Measurements from ENCODE around the gene DOCK8.

Gene DOCK8

DNA sequence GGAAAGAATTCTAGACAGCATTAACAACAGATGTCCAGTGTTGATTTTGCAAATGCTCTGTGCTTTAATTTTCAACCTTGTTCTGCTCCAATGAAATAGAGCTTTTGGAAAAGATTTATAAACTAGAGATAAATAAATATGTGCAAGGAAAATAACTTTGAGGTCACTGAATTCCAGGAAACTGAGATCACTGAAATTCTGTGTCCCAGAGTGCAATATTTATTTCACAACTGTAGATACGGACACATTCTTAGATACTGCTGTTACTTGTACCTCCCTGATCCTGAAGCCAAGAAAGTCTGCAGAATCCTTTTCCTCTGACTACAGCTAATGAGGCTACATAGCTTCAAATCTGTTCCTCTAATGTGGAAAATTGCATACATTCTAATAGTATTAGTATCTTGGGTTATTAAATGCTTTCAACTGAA lies 222.9 kb downstream of the DOCK8 start:
- no peaks in the 10 kb centered on the region for H3K27me3 ChIP-seq (ENCODE audit: control insufficient read depth, insufficient read depth, low read length)
- DNase-seq (ENCODE audit: low read depth, low spot score): no peak
- WGBS (ENCODE audit: insufficient coverage, insufficient read length): no CpG with 5 or more reads among the region's 1 CpG
- H3K9me3 ChIP-seq (ENCODE audit: control insufficient read depth, insufficient read depth, low read length): no peaks in the 10 kb centered on the region
- H3K4me3 ChIP-seq (ENCODE audit: low read length): no peak overlapping the region
- no peak overlapping the region for H3K27ac ChIP-seq (ENCODE audit: low read length)
- H3K36me3 ChIP-seq (ENCODE audit: control insufficient read depth, insufficient read depth, low read length): no peaks in the 10 kb centered on the region
- no peaks in the 10 kb centered on the region for H3K4me1 ChIP-seq (ENCODE audit: control insufficient read depth, insufficient read depth, low read length)

DNA sequence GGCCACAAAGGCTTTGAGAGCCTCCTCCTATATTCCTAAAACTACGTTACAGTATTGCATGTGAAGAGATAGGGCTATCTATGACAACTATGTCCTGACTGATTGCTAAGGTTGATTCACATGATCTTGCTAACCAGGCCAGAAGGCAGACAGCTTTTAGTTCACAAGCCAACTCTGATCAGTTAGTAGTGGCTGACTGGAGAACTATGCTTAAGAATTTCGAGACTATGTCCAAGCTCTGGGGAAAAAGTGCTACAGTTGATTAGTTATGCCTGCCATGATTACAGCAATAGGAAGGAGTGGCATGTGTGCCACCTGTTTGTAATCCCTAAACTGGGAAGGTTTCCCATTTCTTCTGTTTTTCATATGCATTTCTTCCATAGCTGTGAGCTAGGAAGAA lies 223.4 kb downstream of the DOCK8 start:
- no peaks in the 10 kb centered on the region for H3K9me3 ChIP-seq (ENCODE audit: control insufficient read depth, insufficient read depth, low read length)
- H3K27me3 ChIP-seq (ENCODE audit: control insufficient read depth, insufficient read depth, low read length): no peaks in the 10 kb centered on the region
- no peak overlapping the region for H3K4me3 ChIP-seq (ENCODE audit: low read length)
- no peaks in the 10 kb centered on the region for H3K4me1 ChIP-seq (ENCODE audit: control insufficient read depth, insufficient read depth, low read length)
- WGBS (ENCODE audit: insufficient coverage, insufficient read length): no CpG with 5 or more reads among the region's 2 CpGs
- H3K27ac ChIP-seq (ENCODE audit: low read length): no peak overlapping the region
- DNase-seq (ENCODE audit: low read depth, low spot score): no peak
- H3K36me3 ChIP-seq (ENCODE audit: control insufficient read depth, insufficient read depth, low read length): no peaks in the 10 kb centered on the region

DNA sequence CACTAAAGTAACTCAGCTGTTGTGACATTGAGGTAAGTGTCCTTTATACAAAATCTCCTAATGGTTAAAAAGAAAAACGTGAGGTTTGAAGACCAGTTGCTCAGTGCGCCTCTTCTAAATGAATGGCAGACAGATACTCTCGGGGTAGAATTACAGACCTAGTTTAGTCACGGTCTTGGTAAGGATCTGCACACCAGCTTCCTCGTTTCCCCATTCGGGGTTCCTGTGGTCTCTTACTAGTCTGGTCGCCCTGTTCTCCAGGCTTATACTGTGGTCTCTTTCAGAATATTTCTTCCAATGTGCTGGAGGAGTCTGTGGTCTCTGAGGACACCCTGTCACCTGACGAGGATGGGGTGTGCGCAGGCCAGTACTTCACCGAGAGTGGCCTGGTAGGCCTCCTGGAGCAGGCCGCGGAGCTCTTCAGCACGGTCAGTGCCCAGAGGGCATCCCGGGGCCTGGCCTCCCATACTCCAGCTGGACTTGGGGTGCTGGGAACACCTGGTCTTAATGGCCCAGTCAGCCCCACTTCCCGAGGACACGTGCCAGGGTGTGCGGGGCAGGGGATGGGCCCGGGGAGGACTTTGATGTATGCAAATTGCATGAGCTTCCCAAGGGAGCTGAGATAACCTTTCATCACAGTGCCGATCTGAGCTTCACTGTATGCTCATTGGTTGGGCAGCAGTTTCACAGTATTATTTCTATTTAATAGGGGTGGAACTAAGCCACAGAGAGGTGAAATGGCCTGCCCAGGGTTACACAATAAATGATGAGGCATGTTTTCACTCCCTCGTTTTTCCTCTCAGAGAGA lies 224.5 kb downstream of the DOCK8 start:
- H3K9me3 ChIP-seq (ENCODE audit: control insufficient read depth, insufficient read depth, low read length): no peaks in the 10 kb centered on the region
- DNase-seq (ENCODE audit: low read depth, low spot score): no peak
- no peaks in the 10 kb centered on the region for H3K4me1 ChIP-seq (ENCODE audit: control insufficient read depth, insufficient read depth, low read length)
- H3K4me3 ChIP-seq (ENCODE audit: low read length): no peak overlapping the region
- H3K27ac ChIP-seq (ENCODE audit: low read length): no peak overlapping the region
- no CpG with 5 or more reads among the region's 20 CpGs for WGBS (ENCODE audit: insufficient coverage, insufficient read length)
- H3K27me3 ChIP-seq (ENCODE audit: control insufficient read depth, insufficient read depth, low read length): no peaks in the 10 kb centered on the region
- H3K36me3 ChIP-seq (ENCODE audit: control insufficient read depth, insufficient read depth, low read length): no peaks in the 10 kb centered on the region

DNA sequence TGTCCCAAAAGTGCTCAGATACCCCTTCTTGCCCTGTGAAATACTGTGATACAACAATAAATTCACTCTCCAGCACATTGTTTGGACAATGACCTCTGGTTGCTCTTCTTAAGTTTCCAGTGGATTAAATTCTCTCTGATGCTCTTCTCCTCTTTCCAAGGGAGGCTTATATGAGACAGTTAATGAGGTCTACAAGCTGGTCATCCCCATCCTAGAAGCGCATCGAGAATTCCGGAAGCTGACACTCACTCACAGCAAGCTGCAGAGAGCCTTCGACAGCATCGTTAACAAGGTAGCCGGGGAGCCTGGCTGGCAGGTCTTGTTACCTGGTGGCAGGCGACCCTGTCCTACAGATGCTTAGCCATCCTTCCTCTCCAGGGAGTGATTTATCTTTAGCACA lies 226.5 kb downstream of the DOCK8 start:
- Histone ChIP-seq H3K4me1 (ENCODE audit: control insufficient read depth, insufficient read depth, low read length) (no peaks in the 10 kb centered on the region), H3K27ac (ENCODE audit: low read length) (no peak overlapping the region), H3K36me3 (ENCODE audit: control insufficient read depth, insufficient read depth, low read length) (no peaks in the 10 kb centered on the region), H3K27me3 (ENCODE audit: control insufficient read depth, insufficient read depth, low read length) (no peaks in the 10 kb centered on the region), H3K9me3 (ENCODE audit: control insufficient read depth, insufficient read depth, low read length) (no peaks in the 10 kb centered on the region), H3K4me3 (ENCODE audit: low read length) (no peak overlapping the region)
- no CpG with 5 or more reads among the region's 7 CpGs for WGBS (ENCODE audit: insufficient coverage, insufficient read length)
- DNase-seq (ENCODE audit: low read depth, low spot score): no peak

DNA sequence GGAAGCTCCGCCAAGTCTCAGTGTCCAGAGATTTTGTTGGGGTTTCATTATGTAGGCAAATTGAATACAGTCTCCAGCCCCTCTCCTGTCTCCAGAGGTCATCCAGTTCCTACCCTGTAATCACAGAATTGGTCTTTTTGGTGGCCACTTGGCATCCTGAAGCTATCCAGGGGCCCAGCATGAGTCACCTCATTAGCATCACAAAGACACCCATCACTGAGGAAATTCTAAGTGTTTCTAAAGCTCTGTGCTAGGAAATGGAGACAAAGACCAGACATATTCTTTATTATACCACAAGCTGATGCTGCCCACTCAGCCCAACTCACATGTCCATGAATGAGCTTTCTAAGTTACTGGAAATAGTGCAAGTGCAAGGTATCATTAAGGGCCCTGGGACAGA lies 229.9 kb downstream of the DOCK8 start:
- DNase-seq (ENCODE audit: low read depth, low spot score): peak; percentile 35
- no peak overlapping the region for H3K4me3 ChIP-seq (ENCODE audit: low read length)
- H3K36me3 ChIP-seq (ENCODE audit: control insufficient read depth, insufficient read depth, low read length): no peaks in the 10 kb centered on the region
- WGBS (ENCODE audit: insufficient coverage, insufficient read length): no CpG with 5 or more reads among the region's 1 CpG
- H3K4me1 ChIP-seq (ENCODE audit: control insufficient read depth, insufficient read depth, low read length): no peaks in the 10 kb centered on the region
- H3K9me3 ChIP-seq (ENCODE audit: control insufficient read depth, insufficient read depth, low read length): no peaks in the 10 kb centered on the region
- H3K27me3 ChIP-seq (ENCODE audit: control insufficient read depth, insufficient read depth, low read length): no peaks in the 10 kb centered on the region
- H3K27ac ChIP-seq (ENCODE audit: low read length): no peak overlapping the region

DNA sequence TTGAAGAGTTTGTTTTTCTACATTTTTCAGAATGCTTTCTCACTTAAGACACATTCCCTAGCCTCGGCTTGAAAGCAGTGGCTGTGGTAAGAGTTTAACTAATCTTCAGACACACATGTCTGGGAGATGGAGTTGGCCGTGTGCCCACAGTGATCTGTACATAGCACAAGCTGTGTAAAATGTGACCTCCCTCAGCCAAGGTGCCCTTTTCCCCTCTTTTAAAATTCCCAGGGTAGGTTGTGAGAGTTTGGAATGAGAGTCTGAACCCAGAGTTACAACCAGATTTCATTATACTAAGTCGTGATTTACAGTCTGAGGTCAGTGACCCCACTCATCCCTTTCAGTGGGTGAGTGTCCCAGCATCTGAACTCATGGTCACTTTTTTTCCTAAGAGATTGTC lies 230.4 kb downstream of the DOCK8 start:
- WGBS (ENCODE audit: insufficient coverage, insufficient read length): no CpG with 5 or more reads among the region's 3 CpGs
- DNase-seq (ENCODE audit: low read depth, low spot score): no peak
- no peaks in the 10 kb centered on the region for H3K27me3 ChIP-seq (ENCODE audit: control insufficient read depth, insufficient read depth, low read length)
- H3K4me3 ChIP-seq (ENCODE audit: low read length): no peak overlapping the region
- no peaks in the 10 kb centered on the region for H3K36me3 ChIP-seq (ENCODE audit: control insufficient read depth, insufficient read depth, low read length)
- no peak overlapping the region for H3K27ac ChIP-seq (ENCODE audit: low read length)
- H3K4me1 ChIP-seq (ENCODE audit: control insufficient read depth, insufficient read depth, low read length): no peaks in the 10 kb centered on the region
- H3K9me3 ChIP-seq (ENCODE audit: control insufficient read depth, insufficient read depth, low read length): no peaks in the 10 kb centered on the region

DNA sequence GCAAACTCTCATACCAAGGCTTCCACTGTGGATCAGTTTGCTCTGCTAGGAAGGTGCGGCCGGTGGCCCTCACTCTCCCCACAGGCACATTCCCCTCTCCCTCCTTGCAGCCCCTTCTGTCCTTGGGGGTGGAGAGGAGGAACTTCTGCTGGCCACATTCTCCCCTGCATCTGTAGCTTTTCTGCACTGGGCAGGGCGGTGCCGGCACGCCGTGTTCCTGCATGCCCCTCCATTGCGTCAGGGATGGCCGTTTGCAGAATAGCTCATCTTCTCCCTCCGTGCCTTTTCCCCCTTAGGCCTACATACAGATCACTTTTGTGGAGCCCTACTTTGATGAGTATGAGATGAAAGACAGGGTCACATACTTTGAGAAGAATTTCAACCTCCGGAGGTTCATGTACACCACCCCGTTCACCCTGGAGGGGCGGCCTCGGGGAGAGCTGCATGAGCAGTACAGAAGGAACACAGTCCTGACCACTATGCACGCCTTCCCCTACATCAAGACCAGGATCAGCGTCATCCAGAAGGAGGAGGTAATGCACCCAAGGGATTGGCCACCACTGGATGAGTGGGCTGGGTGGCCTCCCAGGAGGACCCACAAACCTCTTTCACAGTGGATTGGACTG lies 231.5 kb downstream of the DOCK8 start:
- WGBS (ENCODE audit: insufficient coverage, insufficient read length): no CpG with 5 or more reads among the region's 15 CpGs
- Histone ChIP-seq H3K9me3 (ENCODE audit: control insufficient read depth, insufficient read depth, low read length) (no peaks in the 10 kb centered on the region), H3K27me3 (ENCODE audit: control insufficient read depth, insufficient read depth, low read length) (no peaks in the 10 kb centered on the region), H3K36me3 (ENCODE audit: control insufficient read depth, insufficient read depth, low read length) (no peaks in the 10 kb centered on the region), H3K27ac (ENCODE audit: low read length) (no peak overlapping the region), H3K4me1 (ENCODE audit: control insufficient read depth, insufficient read depth, low read length) (no peaks in the 10 kb centered on the region), H3K4me3 (ENCODE audit: low read length) (no peak overlapping the region)
- DNase-seq (ENCODE audit: low read depth, low spot score): no peak

DNA sequence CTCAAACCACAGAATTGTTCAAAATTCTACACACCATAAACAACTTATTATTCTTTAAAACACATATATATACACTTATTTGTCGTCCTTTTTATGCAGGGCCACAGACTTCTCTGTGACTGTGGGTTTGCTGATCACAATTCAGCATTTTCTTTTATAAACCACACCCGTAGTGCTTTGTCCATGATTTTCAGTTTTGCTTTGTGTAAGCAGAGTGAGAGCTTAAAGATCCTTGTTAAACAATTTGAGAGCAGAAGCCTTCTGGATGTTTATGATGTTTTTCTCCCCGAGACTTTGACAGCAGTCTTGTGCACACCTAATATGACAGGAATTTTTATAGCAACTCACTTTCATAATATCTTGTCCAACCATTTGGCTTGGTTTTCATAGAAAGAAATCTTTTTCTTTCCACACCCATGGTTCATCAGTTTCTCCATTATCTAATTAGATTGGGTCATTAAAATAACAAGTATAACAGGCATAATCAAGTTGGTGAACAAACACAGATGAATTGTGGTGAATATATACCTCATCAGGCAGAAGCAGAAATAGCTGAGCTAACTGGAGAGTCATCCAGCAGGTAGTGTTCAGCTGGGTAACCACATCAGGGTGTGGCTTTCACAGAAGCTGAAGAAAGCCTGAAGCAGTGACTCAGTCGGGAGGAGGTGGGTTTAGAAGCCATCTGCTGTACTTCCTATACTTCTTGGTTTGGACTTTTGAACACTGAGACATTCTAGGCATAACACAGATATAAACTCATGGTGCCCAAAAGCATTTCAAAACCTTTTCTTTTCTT lies 232.8 kb downstream of the DOCK8 start:
- H3K9me3 ChIP-seq (ENCODE audit: control insufficient read depth, insufficient read depth, low read length): no peaks in the 10 kb centered on the region
- DNase-seq (ENCODE audit: low read depth, low spot score): no peak
- H3K27me3 ChIP-seq (ENCODE audit: control insufficient read depth, insufficient read depth, low read length): no peaks in the 10 kb centered on the region
- no peak overlapping the region for H3K27ac ChIP-seq (ENCODE audit: low read length)
- 100% methylated on average over 1 of the region's 4 CpGs for WGBS (ENCODE audit: insufficient coverage, insufficient read length)
- no peaks in the 10 kb centered on the region for H3K4me1 ChIP-seq (ENCODE audit: control insufficient read depth, insufficient read depth, low read length)
- H3K4me3 ChIP-seq (ENCODE audit: low read length): no peak overlapping the region
- H3K36me3 ChIP-seq (ENCODE audit: control insufficient read depth, insufficient read depth, low read length): no peaks in the 10 kb centered on the region

DNA sequence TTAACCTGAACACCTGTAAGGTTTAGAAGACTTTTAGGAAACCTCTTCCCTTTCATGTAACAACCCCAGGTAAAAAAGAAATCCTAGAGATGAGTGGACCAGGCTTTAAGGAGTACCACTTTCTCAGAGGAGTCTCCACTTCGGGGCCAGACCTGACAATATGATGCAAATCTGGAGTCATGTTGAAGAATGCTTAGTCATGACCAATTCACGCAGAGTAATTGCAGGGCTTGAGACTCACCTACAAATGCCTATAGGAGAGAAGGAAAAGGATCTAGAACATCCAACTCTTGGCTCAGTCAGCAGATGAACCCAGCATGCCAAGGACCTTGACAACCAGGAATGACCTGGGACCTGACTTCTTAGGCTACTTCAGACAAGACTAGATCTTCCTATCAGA lies 235.4 kb downstream of the DOCK8 start:
- DNase-seq (ENCODE audit: low read depth, low spot score): no peak
- Histone ChIP-seq H3K4me3 (ENCODE audit: low read length) (no peak overlapping the region), H3K36me3 (ENCODE audit: control insufficient read depth, insufficient read depth, low read length) (no peaks in the 10 kb centered on the region), H3K27me3 (ENCODE audit: control insufficient read depth, insufficient read depth, low read length) (peaks cover 1% of the 10 kb centered on the region; the same call in 1 of the 2 replicates), H3K27ac (ENCODE audit: low read length) (no peak overlapping the region), H3K4me1 (ENCODE audit: control insufficient read depth, insufficient read depth, low read length) (no peaks in the 10 kb centered on the region), H3K9me3 (ENCODE audit: control insufficient read depth, insufficient read depth, low read length) (no peaks in the 10 kb centered on the region)
- no CpG with 5 or more reads among the region's 2 CpGs for WGBS (ENCODE audit: insufficient coverage, insufficient read length)

DNA sequence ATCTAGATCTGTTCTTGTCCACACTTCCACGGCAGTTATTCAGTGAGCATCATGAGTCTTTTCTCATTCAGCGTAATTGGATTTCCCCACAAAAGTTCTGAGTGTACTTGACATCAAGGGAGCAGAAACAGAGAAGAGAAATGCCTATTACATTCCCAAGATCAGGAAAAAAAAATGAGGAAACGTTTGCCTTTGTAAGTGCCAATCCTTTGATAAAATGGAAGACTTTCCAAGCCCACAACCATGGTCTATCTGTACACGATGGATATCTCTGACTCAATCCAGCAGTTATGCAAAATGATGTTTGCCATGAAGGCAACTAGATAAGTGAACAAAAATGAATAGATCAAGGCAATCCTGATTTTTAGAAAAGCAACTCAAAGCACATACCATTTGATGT lies 235.9 kb downstream of the DOCK8 start:
- Histone ChIP-seq H3K36me3 (ENCODE audit: control insufficient read depth, insufficient read depth, low read length) (no peaks in the 10 kb centered on the region), H3K27me3 (ENCODE audit: control insufficient read depth, insufficient read depth, low read length) (peaks cover 1% of the 10 kb centered on the region; the same call in 1 of the 2 replicates), H3K9me3 (ENCODE audit: control insufficient read depth, insufficient read depth, low read length) (no peaks in the 10 kb centered on the region), H3K27ac (ENCODE audit: low read length) (no peak overlapping the region), H3K4me1 (ENCODE audit: control insufficient read depth, insufficient read depth, low read length) (no peaks in the 10 kb centered on the region), H3K4me3 (ENCODE audit: low read length) (no peak overlapping the region)
- DNase-seq (ENCODE audit: low read depth, low spot score): no peak
- WGBS (ENCODE audit: insufficient coverage, insufficient read length): no CpG with 5 or more reads among the region's 4 CpGs
